Natural killer cell (primary cell): Measurements from ENCODE around the gene OR4L1. TPM values are rescaled to one million over a fixed set of nuclear protein-coding genes. Genes with fewer than 3 reads are reported as not detected.
"Not testable (repeated sequence)": the region's sequence is repeated elsewhere in the genome, so short reads cannot be mapped to it uniquely, and the experiment has no call there.

Experiments
- ATAC-seq, 3 donors: fragments of 150-1000 bp in 2 of 3; fragments of 200-7000 bp in 1 of 3; cut with Tn5 transposase; 1 replicate in 1 of 3; 2 replicates in 2 of 3; pipeline ENCODE4 v1.10.0; 2021; ENCODE audit warnings: mild to moderate bottlenecking in 2 of 3, moderate library complexity in 2 of 3
- DNase-seq, 2 donors: peaks; one replicate each; pipeline versions ENCODE4 v3.0.0 to v3.0.0-alpha.2; 2013 to 2021; ENCODE audit warnings: mixed read lengths in 1 of 2
- H3K27ac ChIP-seq: one replicate; pipeline ENCODE4 v1.5.1; 2013; ENCODE audit warnings: mild to moderate bottlenecking, low read length
- H3K27me3 ChIP-seq: one replicate; pipeline ENCODE4 v1.6.1; 2013; ENCODE audit warnings: low read length; ENCODE audit not compliant: control insufficient read depth, insufficient read depth
- H3K36me3 ChIP-seq: one replicate; pipeline ENCODE4 v1.6.1; 2013; ENCODE audit warnings: low read length; ENCODE audit not compliant: control insufficient read depth, insufficient read depth
- H3K4me1 ChIP-seq: one replicate; pipeline ENCODE4 v1.6.1; 2013; ENCODE audit warnings: low read length; ENCODE audit not compliant: control insufficient read depth, insufficient read depth
- H3K4me3 ChIP-seq: one replicate; pipeline ENCODE4 v1.5.1; 2013; ENCODE audit warnings: low read length
- H3K9me3 ChIP-seq: one replicate; pipeline ENCODE4 v1.6.1; 2013; ENCODE audit warnings: low read length; ENCODE audit not compliant: control insufficient read depth, insufficient read depth
- H3K27ac Mint-ChIP-seq, 2 donors: one replicate each; pipeline ENCODE4 v1.8.0; 2022; ENCODE audit warnings: mild to moderate bottlenecking in 2 of 2, mixed read lengths in 2 of 2, moderate library complexity in 1 of 2
- H3K27me3 Mint-ChIP-seq, 2 donors: one replicate each; pipeline ENCODE4 v1.8.0; 2022; ENCODE audit warnings: low read depth in 2 of 2, mixed read lengths in 2 of 2
- H3K36me3 Mint-ChIP-seq: one replicate; pipeline ENCODE4 v1.8.0; 2022; ENCODE audit warnings: mixed read lengths
- H3K4me1 Mint-ChIP-seq, 2 donors: one replicate each; pipeline ENCODE4 v1.8.0; 2022; ENCODE audit warnings: mixed read lengths in 2 of 2
- H3K4me3 Mint-ChIP-seq: one replicate; pipeline ENCODE4 v1.8.0; 2022; ENCODE audit warnings: mild to moderate bottlenecking, moderate library complexity, mixed read lengths
- H3K9me3 Mint-ChIP-seq, 2 donors: one replicate each; pipeline ENCODE4 v1.8.0; 2022; ENCODE audit warnings: mixed read lengths in 2 of 2
- CTCF ChIP-seq: fragments of 200-600 bp; IDR thresholded peaks from one replicate; pipeline ENCODE4 v1.8.0; 2022; ENCODE audit warnings: antibody characterized with exemption
- WGBS: methylation state at CpG from one replicate; pipeline ENCODE4 v1.1.7; 2013; ENCODE audit warnings: missing lambda C conversion rate; ENCODE audit not compliant: insufficient coverage; 5-methylcytosine and 5-hydroxymethylcytosine counted together
- intact Hi-C: fragments of 100-400 bp; cut with micrococcal nuclease; formaldehyde crosslinking; loops from one replicate; pipeline ENCODE4 v1.14.2; 2022
- total RNA-seq, 4 donors: library from RNA; stranded (reverse); fragments of 120-200 nt in 1 of 4; gene quantifications; one replicate each; pipeline versions ENCODE4 v1.2.3 to v1.2.4, GENCODE V29; 2013 to 2022

Gene OR4L1
- total RNA-seq, 3 donors from 2014 or later (not counting 1 experiment from before 2014, with no cell fraction given), result not detected

GRCh38 chr14:20092050-20092449, 32.2 kb downstream of the OR4L1 start:
- ATAC-seq (no peak), DNase-seq (no peak)
- H3K9me3 Mint-ChIP-seq, result peaks cover 0 to 3% of the 10 kb centered on the region in 2 donors
- TF ChIP-seq CTCF, result no peak
- Histone ChIP-seq H3K4me1 (no peaks in the 10 kb centered on the region), H3K27me3 (no peaks in the 10 kb centered on the region), H3K9me3 (no peaks in the 10 kb centered on the region), H3K27ac (no peak overlapping the region), H3K36me3 (no peaks in the 10 kb centered on the region), H3K4me3 (no peak overlapping the region)
- no peaks in the 10 kb centered on the region for H3K4me1 Mint-ChIP-seq
- H3K27ac Mint-ChIP-seq, result no peak overlapping the region
- no peak overlapping the region for H3K4me3 Mint-ChIP-seq
- WGBS, result 48% methylated on average over 3 of the region's 4 CpGs
- intact Hi-C loops, result no loop called here
- no peaks in the 10 kb centered on the region for H3K36me3 Mint-ChIP-seq
- no peaks in the 10 kb centered on the region for H3K27me3 Mint-ChIP-seq

GRCh38 chr14:20093442-20093841, 33.6 kb downstream of the OR4L1 start:
- H3K4me1 Mint-ChIP-seq, result no peaks in the 10 kb centered on the region
- no peak overlapping the region for H3K27ac Mint-ChIP-seq
- H3K27ac ChIP-seq, result no peak overlapping the region
- H3K27me3 Mint-ChIP-seq, result no peaks in the 10 kb centered on the region
- 33% methylated on average over 4 of the region's 4 CpGs for WGBS
- H3K27me3 ChIP-seq, result no peaks in the 10 kb centered on the region
- H3K4me1 ChIP-seq, result no peaks in the 10 kb centered on the region
- H3K4me3 Mint-ChIP-seq, result no peak overlapping the region
- no peaks in the 10 kb centered on the region for H3K36me3 Mint-ChIP-seq
- TF ChIP-seq CTCF, result no peak
- H3K4me3 ChIP-seq, result no peak overlapping the region
- intact Hi-C loops, result no loop called here
- DNase-seq, result no peak
- no peak for ATAC-seq
- H3K36me3 ChIP-seq, result no peaks in the 10 kb centered on the region
- H3K9me3 Mint-ChIP-seq, result peaks cover 0 to 3% of the 10 kb centered on the region in 2 donors
- no peaks in the 10 kb centered on the region for H3K9me3 ChIP-seq

DNA sequence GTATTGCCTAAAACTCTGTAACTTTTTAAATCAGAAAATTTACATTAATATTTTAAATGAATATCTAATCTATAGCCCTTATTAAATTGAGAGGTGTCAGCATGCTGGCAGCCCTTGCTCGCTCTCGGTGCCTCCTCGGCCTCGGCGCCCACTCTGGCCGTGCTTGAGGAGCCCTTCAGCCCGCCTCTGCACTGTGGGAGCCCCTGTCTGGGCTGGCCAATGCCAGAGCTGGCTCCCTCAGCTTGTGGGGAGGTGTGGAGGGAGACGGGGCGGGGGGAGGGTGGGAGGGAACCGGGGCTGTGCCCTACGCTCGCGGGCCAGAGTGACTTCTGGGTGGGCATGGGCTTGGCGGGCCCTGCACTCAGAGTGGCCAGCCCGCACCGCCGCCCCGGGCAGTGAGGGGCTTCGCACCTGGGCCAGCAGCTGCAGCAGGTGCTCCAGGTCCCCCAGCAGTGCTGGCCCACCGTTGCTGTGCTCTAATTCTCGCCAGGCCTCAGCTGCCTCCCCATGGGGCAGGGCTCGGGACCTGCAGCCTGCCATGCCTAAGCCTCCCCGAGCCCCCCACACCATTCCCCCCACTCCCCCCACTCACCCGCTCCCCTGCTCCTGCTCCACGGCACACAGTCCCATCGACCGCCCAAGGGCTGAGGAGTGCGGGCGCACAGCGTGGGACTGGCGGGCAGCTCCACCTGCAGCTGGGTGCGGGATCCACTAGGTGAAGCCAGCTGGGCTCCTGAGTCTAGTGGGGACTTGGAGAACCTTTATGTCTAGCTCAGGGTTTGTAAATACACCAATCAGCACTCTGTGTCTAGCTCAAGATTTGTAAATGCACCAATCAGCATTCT, 39.3 kb downstream of the OR4L1 start:
- H3K36me3 ChIP-seq, H3K4me1 ChIP-seq, DNase-seq, H3K27ac ChIP-seq, H3K9me3 Mint-ChIP-seq, H3K4me3 ChIP-seq, H3K4me1 Mint-ChIP-seq, H3K27me3 ChIP-seq, H3K4me3 Mint-ChIP-seq, H3K27me3 Mint-ChIP-seq, H3K27ac Mint-ChIP-seq, intact Hi-C loops, H3K9me3 ChIP-seq, H3K36me3 Mint-ChIP-seq, ATAC-seq: not testable (repeated sequence)
- WGBS, result 87% methylated on average over 28 of the region's 32 CpGs

DNA sequence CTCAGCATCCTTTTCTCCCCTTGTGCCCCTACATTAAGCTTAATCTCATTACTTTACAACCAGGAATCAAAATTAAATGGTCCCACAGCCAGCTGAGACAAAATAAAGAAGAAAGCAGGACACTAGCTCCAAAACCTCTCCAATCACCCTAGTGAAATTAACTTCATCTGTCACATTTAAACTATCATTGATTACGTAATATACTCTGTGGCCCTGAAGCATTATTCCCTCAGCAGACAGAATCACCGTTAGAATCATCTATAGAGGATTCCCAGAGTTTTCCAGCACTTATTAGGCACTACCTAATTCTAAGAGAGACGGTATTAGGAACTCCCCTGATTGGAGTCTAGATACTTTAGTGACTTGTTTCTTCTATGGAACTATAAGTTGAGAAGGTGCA, 50.6 kb downstream of the OR4L1 start, which contains the start of gene OR4K17:
Gene OR4K17, plus strand, starts transcription at position 302 of the 400 bp plus-strand sequence. CDS start 6,761 bp downstream, outside the sequence.
- Mint-ChIP-seq H3K9me3 (peaks cover 0 to 3% of the 10 kb centered on the region in 2 donors), H3K4me3 (no peak within 1 kb of the TSS), H3K27ac (no peak within 1 kb of the TSS), H3K36me3 (no peaks in the 10 kb centered on the region), H3K27me3 (no peaks in the 10 kb centered on the region), H3K4me1 (no peaks in the 10 kb centered on the region)
- Histone ChIP-seq H3K4me3 (no peak within 1 kb of the TSS), H3K4me1 (no peaks in the 10 kb centered on the region), H3K27me3 (no peaks in the 10 kb centered on the region), H3K9me3 (no peaks in the 10 kb centered on the region), H3K27ac (no peak within 1 kb of the TSS), H3K36me3 (no peaks in the 10 kb centered on the region)
- WGBS, result 77% methylated on average over 2 of the region's 3 CpGs
- DNase-seq (no peak), ATAC-seq (no peak)
- no peak for TF ChIP-seq CTCF
- intact Hi-C loops, result no loop called here

Other genes with a start within 250 kb of the OR4L1 start
- gene OR4K2, start 184.9 kb upstream of the OR4L1 start, total RNA-seq, result not detected
- not detected for gene OR4K5, start 139.4 kb upstream of the OR4L1 start, total RNA-seq
- not detected for gene OR4K1, start 129.1 kb upstream of the OR4L1 start, total RNA-seq
- not detected for gene OR4K15, start 84.5 kb upstream of the OR4L1 start, total RNA-seq
- gene OR4Q2, start 57.9 kb upstream of the OR4L1 start, total RNA-seq, result not detected
- gene OR4K14, start 40.7 kb upstream of the OR4L1 start, total RNA-seq, result not detected
- not detected for gene OR4K13, start 24.0 kb upstream of the OR4L1 start, total RNA-seq
- not detected for gene OR4K17, start 50.7 kb downstream of the OR4L1 start, total RNA-seq
- gene OR4N5, start 78.8 kb downstream of the OR4L1 start, total RNA-seq, result not detected
- not detected for gene OR11G2, start 130.9 kb downstream of the OR4L1 start, total RNA-seq
- not detected for gene OR11H6, start 163.7 kb downstream of the OR4L1 start, total RNA-seq
- not detected for gene OR11H7, start 168.9 kb downstream of the OR4L1 start, total RNA-seq
- gene OR11H4, start 179.2 kb downstream of the OR4L1 start, total RNA-seq, result not detected
- gene TTC5, start 245.9 kb downstream of the OR4L1 start, total RNA-seq, result 10 to 100 TPM; 18.1 to 23.5 (median 21.6) TPM